GM18520 (cell line): ENCODE results near the gene MEGF10.
"Not testable (repeated sequence)": the region's sequence is repeated elsewhere in the genome, so short reads cannot be mapped to it uniquely, and the experiment has no call there.

Source experiments
- ATAC-seq: cut with Tn5 transposase; IDR thresholded peaks from one replicate; pipeline ENCODE4 v1.9.1; 2021; ENCODE audit not compliant: unreplicated experiment

Gene MEGF10

DNA sequence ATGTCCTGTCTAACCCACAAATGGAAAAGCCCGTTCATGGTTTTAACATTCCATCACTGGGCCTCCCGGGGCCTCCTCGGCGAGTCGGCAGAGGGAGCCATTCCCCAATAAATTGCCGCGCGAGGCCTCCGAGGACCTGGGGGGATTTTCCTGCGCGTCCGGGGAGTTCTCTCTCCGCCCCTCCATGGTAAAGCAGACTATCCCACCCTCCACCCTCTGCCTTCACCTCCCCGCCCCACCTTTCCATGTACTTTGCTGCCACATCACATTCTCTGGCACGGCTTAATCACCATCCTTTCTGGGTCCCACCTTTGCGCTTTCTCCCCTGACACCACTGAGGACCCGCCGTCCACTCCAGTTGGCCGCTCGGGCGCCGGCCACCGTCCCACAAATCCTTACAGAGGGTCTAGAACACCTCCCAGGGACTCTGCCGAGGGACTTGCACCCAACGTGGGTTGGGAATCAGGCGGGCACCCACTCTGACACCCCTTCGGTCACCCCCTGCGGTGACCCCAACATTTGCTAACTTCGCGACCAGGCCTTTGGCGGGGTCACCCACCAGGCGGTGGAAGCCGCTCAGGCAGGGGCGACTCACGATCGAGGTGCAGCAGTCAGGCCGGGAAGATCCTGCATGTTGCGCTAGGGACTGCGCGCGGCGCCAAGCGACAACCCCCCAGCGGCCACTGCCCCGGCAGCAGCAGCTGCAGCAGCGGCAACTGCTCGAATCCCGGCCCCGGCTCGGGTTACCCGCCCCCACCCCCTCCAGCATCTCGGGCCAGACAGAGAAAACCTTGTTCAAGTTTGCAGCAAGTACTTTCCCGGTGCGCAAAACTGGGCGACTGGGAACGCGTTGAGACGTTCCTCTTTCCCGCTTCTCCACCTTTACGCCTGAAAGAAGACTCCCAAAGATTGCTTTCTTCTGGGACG lies at the start of gene MEGF10:
Gene MEGF10, plus strand, starts transcription at position 778 of the 927 bp plus-strand sequence. CDS start 40,513 bp downstream, outside the sequence.
- no peak for ATAC-seq

DNA sequence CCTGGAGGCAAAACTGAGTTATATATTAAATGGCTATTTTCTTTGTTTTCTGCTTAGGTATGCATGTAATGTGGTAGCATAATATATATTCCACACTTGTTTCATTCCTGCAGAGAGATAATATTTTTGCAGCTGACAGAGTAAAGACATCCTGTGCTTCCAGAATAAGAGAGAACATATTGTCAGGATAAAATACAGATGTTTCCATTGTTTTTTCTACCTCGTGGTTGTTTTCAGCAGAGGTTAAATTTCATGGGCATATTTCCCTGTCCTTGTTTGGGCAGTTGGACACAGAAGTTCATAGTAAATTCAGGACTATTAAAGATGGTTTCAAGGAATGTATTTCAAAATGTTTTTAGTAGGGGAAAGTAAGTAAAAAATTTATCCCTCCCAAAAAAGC lies 47.6 kb upstream of the MEGF10 start:
- ATAC-seq = no peak

DNA sequence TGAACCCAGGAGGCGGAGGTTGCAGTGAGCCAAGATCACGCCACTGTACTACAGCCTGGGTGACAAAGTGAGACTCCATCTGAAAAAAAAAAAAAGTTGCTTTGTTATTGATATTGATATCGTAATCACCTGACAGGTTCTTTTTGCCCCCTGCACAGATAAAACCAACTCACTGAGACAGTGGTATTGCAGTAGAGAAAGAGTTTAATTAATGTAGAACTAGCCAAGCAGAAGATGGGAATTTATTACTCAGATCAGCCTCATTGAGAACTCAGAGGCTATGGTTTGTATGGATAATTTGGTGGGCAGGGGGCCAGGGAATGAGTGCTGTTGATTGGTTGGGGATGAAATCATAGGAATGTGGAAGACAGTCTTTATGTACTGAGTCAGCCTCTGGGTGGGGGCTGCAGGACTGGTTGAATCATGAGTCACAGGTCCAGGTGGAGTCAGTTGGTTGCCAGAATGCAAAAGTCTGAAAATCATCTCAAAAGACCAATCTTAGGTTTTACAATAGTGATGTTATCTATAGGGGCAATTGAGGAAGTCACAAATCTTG lies 35.8 kb upstream of the MEGF10 start:
- no peak for ATAC-seq

DNA sequence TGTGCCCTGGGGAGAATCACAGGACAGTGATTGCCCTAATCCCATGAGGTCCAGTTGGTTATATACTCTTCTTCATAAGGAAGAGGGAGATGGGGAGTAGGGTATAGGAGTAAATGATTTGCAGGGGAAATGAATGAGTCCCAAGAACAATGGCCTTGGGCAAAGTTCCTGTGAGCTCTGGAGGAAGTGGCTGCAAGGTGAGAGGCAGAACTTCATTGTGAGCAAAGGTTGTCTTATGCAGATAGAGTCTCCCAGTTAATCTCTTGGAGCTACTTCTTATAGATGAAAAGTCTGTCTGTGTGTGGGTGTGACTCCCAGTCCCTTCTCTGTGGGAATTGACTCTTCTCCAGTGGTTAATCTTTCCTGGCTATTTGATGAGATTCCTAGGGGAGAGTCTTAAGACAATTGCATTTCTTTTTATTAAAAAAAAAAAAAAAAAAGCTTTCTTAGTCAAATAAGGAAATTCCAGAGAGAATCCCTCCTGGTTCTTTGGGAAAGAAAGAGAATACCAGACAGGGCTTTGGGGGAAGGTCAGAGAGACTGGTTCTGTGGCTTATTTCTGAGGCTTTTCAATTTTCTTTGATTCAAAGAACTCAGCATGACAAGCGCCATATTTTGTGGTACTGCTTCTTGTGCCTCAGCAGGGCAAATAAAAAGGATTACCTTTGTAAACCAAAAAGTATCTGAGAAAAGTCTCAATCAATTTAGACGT lies 33.6 kb upstream of the MEGF10 start:
- ATAC-seq = no peak

DNA sequence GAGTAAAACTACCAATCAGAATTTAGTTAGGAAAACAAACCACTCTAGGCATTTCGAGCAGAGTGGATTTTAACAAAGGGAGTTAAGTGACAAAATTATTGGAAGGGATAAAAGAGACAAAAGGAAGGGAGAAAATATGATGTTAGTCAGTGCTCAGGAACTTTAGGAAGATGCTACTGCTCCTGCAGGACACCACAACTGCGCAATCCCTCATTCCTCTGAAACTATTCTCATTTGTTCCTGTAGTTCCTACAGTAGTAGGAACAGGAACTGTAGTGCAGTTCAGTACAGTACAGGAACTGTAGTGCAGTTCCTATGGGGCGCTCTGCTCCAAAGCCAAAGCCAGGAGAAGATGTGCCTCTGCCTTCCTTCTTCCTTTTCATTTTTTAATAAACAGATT lies 29.9 kb upstream of the MEGF10 start:
- no peak for ATAC-seq

DNA sequence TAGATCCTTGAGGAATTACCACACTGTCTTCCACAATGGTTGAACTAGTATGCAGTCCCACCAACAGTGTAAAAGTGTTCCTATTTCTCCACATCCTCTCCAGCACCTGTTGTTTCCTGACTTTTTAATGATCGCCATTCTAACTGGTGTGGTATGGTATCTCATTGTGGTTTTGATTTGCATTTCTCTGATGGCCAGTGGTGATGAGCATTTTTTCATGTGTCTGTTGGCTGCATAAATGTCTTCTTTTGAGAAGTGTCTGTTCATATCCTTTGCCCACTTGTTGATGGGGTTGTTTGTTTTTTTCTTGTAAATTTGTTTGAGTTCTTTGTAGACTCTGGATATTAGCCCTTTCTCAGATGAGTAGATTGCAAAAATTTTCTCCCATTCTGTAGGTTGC lies 25.1 kb upstream of the MEGF10 start:
- not testable (repeated sequence) for ATAC-seq

DNA sequence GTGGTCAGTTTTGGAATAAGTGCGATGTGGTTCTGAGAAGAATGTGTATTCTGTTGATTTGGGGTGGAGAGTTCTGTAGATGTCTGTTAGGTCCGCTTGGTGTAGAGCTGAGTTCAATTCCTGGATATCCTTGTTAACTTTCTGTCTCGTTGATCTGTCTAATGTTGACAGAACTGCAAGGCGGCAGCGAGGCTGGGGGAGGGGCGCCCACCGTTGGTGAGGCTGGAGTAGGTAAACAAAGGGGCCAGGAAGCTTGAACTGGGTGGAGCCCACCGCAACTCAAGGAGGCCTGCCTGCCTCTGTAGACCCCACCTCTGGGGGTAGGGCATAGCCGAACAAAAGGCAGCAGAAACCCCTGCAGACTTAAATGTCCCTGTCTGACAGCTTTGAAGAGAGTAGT lies 22.3 kb upstream of the MEGF10 start:
- not testable (repeated sequence) for ATAC-seq

DNA sequence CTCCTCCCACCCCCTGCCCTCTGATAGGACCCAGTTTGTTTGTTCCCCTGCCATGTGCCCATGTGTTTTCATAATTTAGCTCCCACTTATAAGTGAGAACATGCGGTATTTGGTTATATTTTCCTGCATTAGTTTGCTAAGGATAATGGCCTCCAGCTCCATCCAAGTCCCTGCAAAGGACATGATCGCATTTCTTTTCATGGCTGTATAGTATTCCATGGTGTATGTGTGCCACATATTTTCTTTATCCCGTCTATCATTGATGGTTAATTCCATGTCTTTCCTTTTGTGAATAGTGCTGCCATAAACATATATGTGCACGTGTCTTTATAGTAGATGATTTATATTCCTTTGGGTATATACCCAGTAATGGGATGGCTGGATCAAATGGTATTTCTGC lies 19.9 kb upstream of the MEGF10 start:
- not testable (repeated sequence) for ATAC-seq

DNA sequence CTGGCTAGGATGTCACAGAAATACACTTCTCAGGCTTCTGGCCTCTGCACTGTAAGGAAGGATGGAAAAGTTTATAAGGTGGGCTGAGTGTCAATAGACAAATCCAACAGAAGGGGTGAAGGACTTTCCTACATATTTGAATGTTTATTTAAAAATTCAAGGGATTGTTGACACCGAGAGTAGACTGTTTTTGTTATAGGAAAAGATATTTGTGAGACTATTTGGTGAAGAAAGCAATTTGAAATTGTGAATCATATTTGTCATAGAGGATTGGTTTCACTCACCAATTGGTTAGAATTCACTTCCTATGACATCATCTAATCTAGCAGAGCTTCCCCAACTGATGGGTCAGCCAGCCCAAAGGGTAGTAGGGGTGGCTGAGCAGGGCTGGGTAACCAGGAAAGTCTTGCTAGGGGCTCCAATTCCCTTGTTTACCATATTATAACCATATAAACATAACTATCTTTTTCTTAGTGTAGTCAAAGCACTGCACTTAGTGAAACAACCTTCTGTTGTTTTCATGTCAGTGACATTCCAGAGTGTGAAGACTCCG lies 14.9 kb upstream of the MEGF10 start:
- no peak for ATAC-seq

DNA sequence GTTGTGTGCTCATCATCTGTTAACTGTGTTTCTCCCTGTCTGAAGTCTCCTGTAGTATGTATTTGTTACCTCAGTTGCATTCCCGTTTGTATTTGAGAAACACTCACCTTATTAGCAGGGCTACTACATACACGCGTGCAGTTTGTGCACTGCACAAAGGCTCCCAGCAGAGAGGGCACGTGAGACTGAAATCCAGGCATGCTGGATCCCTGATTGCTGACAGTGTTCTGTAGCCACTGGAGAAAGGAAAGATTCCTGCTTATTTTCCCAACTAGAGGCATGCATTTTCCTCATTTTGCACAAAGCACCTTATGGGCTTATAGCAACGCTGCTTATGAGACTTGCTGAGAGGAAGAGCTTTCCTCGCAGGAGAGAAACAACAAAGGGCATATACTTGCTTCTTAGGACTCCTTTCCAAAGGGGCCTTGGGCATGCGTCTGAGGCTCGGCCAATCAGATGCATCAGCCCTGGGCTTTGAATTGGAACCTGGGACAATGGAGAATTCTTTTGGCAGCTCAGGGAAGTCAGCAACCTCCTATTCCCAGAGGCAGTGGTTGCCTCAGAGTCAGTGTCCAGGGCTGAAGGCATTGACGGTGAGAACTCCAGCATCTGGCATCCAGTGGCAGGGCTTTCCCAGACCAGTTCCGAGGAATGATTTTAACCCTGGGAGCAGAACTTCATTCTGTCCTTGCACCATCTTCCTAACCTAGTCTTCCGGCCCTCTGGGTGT lies 9.9 kb upstream of the MEGF10 start:
- no peak for ATAC-seq

DNA sequence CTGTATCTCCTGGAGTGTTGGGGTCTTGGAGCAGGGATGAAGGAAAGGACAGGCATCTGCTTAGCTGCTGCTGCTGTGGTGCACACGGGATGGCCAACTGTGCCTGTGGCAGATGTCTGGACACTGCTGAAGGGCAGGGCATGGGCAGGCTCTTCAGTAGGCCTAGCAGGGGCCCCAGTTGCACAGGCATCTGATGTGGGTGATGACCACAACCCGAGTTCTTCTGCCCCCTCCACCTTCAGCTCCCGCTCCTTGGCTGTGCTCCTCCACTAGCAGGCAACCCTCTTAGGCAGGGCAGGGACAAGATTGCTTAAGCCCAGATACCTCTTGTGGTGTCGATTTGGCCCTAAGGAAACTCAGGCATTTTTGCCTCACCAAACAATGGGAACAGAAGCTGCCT lies 9.0 kb upstream of the MEGF10 start:
- ATAC-seq = no peak

DNA sequence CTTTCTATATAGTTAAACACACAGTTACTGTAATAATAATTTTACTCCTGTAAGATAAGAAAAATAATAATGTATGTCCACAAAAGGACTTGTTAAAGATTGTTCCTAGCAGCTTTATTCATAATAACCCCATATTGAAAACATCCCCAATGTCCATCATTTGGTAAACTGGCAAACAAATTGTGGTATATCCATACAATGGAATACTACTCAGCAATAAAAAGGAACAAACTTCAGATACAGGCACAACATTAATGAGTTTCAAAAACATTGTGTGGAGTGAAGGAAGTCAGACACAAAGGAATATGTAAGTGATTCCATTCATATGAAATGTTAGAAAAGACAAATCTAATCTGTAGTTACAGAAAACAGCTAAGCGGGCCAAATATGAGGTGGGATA lies 1.9 kb upstream of the MEGF10 start:
- no peak for ATAC-seq

DNA sequence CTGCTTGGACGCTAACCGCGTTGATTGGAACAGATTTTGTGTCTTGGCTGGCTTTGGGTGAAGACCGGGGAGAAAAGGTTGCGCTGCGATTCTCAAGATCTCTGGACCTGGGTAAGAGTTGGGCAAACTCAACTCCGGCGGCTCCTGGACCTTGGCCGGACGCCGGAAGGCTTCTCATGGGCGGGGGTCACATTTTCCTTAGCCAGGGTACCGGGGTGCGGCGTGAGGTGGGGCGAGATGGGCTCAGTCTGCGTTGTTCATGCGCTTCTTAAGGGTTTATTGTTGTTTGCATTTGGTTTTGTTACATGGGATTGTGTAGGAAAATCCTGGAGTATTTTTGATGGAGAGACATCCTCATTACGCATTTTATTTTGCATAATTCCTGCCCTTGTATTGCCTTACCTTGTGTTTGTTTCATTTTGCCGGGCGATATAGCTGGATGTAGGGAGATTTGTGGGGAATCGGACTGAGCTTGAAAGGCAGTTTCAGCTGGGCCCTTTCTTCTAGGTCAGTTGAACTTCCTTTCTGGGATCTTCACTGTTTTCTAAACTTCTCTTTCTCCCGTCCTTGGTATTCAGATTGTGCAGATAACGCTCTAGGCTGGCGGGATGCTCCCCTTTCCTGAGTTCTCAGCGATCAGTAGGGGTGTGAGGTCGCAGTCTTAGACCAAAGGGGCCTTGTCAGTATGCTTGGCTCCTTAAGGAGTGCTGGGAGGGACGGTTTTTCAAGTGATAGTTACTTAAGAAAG lies 524 bp downstream of the MEGF10 start:
- no peak for ATAC-seq

DNA sequence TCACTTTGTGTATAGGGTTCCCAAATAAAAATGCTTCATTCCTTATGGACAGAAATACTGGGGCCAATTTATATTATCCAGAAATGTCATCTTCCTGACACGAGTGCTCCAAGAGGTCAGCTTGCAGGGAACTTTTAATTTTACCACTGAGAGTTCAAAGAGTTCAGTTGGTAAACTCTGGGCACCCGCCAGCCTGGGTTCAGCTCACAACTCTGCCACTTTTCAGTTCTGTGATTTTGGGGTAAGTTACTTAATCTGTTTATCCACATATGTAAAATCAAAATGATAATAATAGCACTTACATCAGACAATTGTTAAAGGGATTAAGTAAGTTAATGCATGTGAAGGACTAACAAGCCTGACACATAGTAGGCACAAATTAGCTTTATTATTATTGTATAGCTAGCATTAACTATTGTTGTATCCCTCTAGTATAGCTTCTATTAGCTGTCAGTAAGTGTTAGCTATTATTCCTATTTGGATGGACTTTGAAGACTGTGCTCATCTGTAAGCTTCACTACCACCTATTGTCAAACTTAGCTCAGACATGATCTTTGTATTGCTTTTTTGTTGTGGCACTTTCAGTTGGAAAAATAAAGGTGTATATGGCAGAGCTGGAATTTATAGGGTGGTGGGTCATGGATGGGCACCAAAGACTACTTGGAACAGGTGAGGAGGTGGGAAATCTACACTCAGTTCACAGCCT lies 1.6 kb downstream of the MEGF10 start:
- ATAC-seq = no peak

DNA sequence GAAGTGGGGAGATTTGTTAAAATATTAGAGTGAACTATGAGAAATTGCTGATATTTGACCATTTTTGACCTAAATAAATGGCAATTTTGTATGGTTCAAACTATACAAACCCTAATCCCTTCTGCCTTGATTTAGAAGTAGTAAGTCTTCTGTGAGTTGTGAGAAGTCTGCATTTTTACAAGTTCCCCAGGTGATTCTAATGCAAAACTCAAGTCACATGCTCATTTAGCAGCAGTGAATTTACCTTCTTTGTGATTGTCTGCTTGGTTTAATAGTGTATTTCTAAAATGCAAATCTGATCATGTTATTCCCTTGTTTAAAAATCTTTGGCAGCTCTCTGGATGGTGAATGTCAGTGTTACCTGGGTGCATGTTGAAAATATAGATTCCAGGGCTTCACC lies 2.8 kb downstream of the MEGF10 start:
- ATAC-seq = no peak

DNA sequence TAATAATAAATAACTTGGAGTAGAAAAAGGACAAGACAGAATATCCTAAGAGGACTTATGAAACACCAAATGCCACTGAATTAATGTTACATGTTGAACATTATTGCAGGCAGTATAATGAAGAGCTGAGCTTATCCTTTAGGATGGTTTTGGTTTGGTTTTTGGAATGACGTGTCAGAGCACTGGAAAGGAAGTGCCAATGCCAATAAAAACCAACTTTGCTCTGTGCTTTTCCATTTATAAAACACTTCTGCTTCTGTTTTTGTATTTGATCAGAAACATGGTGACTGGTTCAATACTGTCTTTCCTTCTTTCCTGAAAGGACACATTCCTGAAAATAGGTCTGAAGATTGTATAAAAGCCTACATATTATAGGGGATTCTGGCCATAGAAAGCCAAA lies 4.2 kb downstream of the MEGF10 start:
- no peak for ATAC-seq

DNA sequence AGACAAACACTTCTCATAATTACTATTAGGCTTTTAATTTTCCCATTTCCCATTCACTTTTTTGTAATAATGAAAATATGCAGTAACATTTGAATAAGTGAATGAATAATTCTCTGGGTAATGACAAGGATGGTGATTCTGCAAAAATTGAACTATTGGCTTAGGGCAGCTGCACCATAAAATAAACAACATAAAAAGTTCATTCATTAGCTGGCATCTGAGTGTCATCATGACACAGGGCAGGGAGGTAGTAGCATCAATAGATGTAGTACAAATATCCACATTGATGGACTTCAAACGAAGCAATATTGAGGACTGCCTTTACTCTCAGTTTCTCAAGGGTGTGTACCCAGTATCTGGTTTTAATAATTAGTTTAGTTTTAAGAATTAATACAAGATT lies 4.9 kb downstream of the MEGF10 start:
- no peak for ATAC-seq

DNA sequence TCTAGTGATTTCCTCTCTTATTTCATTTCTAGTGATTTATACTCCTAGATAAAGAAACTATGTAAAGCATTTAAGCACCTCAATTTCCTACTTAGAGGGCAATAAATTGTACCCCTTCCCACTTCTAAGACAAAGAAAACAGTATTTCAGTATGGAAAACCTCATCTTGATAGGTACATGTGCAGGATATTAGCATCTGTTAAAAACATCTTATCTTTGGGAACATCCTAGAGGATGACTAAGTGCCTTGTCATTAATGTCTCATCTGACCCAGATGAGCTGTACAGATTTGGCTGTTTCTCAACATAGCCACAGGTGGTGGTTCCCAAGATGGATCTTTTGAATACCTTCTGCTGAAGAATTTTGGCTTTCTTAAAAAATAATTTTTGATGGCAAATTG lies 5.7 kb downstream of the MEGF10 start:
- ATAC-seq = no peak

DNA sequence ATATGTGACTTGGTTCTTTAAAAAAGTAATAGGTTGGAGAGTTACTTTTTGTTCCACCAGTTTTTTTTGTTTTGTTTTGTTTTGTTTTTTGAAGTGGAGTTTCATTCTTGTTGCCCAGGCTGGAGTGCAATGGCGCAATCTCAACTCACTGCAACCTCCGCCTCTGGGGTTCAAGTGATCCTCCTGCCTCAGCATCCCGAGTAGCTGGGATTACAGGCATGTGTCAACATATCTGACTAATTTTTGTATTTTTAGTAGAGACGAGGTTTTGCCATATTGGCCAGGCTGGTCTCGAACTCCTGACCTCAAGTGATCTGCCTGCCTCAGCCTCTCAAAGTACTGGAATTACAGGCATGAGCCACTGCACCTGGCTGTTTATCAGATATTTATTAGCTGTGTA lies 6.3 kb downstream of the MEGF10 start:
- ATAC-seq = not testable (repeated sequence)
